Spinal cord (tissue), 10 donors: ENCODE measurements around the gene ABHD14A. TPM values are rescaled to one million over a fixed set of nuclear protein-coding genes. Genes with fewer than 3 reads are reported as not detected.

Experiments
- DNase-seq, 6 donors: peaks; one replicate each; pipeline versions ENCODE4 v3.0.0 to v3.0.0-alpha.2; 2013 to 2015; ENCODE audit warnings: low spot score in 6 of 6, low read depth in 4 of 6
- H3K27ac ChIP-seq: one replicate; pipeline ENCODE4 v1.5.1; 2013; ENCODE audit warnings: low read depth, low read length, control low read depth
- H3K27me3 ChIP-seq: one replicate; pipeline ENCODE4 v1.6.1; 2013; ENCODE audit warnings: low read length; ENCODE audit not compliant: control insufficient read depth, insufficient read depth
- H3K36me3 ChIP-seq: one replicate; pipeline ENCODE4 v1.6.1; 2013; ENCODE audit warnings: low read length; ENCODE audit not compliant: control insufficient read depth, insufficient read depth
- H3K4me1 ChIP-seq: one replicate; pipeline ENCODE4 v1.6.1; 2013; ENCODE audit warnings: low read length; ENCODE audit not compliant: control insufficient read depth, insufficient read depth
- H3K4me3 ChIP-seq: one replicate; pipeline ENCODE4 v1.5.1; 2013; ENCODE audit warnings: low read depth, low read length, control low read depth
- H3K9me3 ChIP-seq: one replicate; pipeline ENCODE4 v1.6.1; 2013; ENCODE audit warnings: low read length; ENCODE audit not compliant: control insufficient read depth, insufficient read depth
- WGBS: methylation state at CpG from one replicate; pipeline ENCODE4 v1.1.5; 2013; ENCODE audit warnings: missing lambda C conversion rate; ENCODE audit not compliant: insufficient coverage; 5-methylcytosine and 5-hydroxymethylcytosine counted together
- polyA plus RNA-seq, 2 donors: library from polyadenylated mRNA; unstranded; fragments of 120-200 nt; gene quantifications; one replicate each; pipeline ENCODE4 v1.2.1, GENCODE V29; 2013; ENCODE audit not compliant: insufficient read length in 2 of 2
- total RNA-seq, 2 donors: library from RNA; depleted of rRNA in 1 of 2; stranded (reverse); fragments of 120-200 nt in 1 of 2; fragments of >200 nt in 1 of 2; gene quantifications; one replicate each; pipeline versions ENCODE4 v1.2.3 to v1.2.4, GENCODE V29; 2013 to 2014
- donor health status: healthy.

The ABHD14A gene
- total and polyA plus RNA-seq, 4 donors = 20.5 to 66.6 (median 58.1) TPM

DNA sequence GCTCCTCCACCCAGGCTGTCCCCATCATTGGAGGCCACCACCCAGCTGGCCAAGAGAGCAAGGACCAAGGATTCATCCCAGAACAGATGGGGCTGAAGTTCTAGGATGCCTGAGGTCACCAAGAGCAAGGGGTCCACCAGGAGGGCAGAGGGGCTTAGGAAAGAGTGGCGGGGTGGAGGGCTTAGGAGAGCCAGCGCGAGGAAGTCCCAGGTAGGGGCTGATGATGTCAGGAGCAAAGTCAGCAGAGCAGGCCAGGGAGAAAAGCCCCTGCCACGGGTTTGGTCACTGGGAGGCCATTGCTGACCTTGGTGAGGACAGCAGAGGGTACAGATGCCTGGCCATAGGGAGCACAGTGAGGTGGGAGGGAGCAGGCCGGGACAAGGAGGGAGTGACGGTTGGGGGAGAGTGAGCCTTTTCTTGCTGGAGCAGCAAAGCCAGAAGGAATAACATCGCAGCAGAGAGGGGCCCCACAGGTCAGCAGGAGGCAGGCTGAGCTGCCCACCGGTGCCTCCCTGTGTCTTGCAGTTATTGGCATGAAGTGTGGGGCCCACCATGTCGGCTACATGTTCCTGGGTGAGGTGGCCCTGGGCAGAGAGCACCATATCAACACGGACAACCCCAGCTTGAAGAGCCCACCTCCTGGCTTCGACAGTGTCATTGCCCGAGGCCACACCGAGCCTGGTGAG is 27.5 kb upstream of the ABHD14A start:
- H3K27ac ChIP-seq = no peak overlapping the region
- H3K36me3 ChIP-seq = peaks cover 44% of the 10 kb centered on the region
- no peaks in the 10 kb centered on the region for H3K9me3 ChIP-seq
- WGBS = 63% methylated on average over 13 of the region's 13 CpGs
- H3K4me1 ChIP-seq = peaks cover 10% of the 10 kb centered on the region
- H3K4me3 ChIP-seq = no peak overlapping the region
- no peaks in the 10 kb centered on the region for H3K27me3 ChIP-seq
- DNase-seq = no peak

GRCh38 chr3:51948016-51948580 is 26.8 kb upstream of the ABHD14A start:
- Histone ChIP-seq H3K27ac (no peak overlapping the region), H3K9me3 (no peaks in the 10 kb centered on the region), H3K4me1 (peaks cover 3% of the 10 kb centered on the region), H3K4me3 (no peak overlapping the region), H3K36me3 (peaks cover 42% of the 10 kb centered on the region), H3K27me3 (no peaks in the 10 kb centered on the region)
- WGBS = 79% methylated on average over 8 of the region's 10 CpGs
- no peak for DNase-seq

GRCh38 chr3:51949121-51949520 is 25.7 kb upstream of the ABHD14A start:
- Histone ChIP-seq H3K9me3 (no peaks in the 10 kb centered on the region), H3K36me3 (peaks cover 35% of the 10 kb centered on the region), H3K27ac (no peak overlapping the region), H3K4me1 (no peaks in the 10 kb centered on the region), H3K4me3 (no peak overlapping the region), H3K27me3 (no peaks in the 10 kb centered on the region)
- WGBS = 96% methylated on average over 5 of the region's 5 CpGs
- no peak for DNase-seq

- no peak overlapping the region for H3K27ac ChIP-seq
- DNase-seq = no peak
- H3K9me3 ChIP-seq = no peaks in the 10 kb centered on the region
- H3K4me3 ChIP-seq = no peak overlapping the region
- 100% methylated on average over 1 of the region's 2 CpGs for WGBS
- H3K27me3 ChIP-seq = no peaks in the 10 kb centered on the region
- peaks cover 22% of the 10 kb centered on the region for H3K36me3 ChIP-seq
- peaks cover 9% of the 10 kb centered on the region for H3K4me1 ChIP-seq
These were observed 24.0 kb upstream of the ABHD14A start for GRCh38 chr3:51950899-51951298.

GRCh38 chr3:51953445-51953844 is 21.4 kb upstream of the ABHD14A start:
- no CpG with 5 or more reads among the region's 3 CpGs for WGBS
- H3K9me3 ChIP-seq = no peaks in the 10 kb centered on the region
- H3K36me3 ChIP-seq = peaks cover 29% of the 10 kb centered on the region
- no peak overlapping the region for H3K4me3 ChIP-seq
- no peak overlapping the region for H3K27ac ChIP-seq
- H3K27me3 ChIP-seq = no peaks in the 10 kb centered on the region
- no peak for DNase-seq
- H3K4me1 ChIP-seq = peaks cover 26% of the 10 kb centered on the region

- H3K36me3 ChIP-seq = peaks cover 34% of the 10 kb centered on the region
- peaks cover 26% of the 10 kb centered on the region for H3K4me1 ChIP-seq
- no peaks in the 10 kb centered on the region for H3K9me3 ChIP-seq
- H3K4me3 ChIP-seq = no peak overlapping the region
- no peak for DNase-seq
- 82% methylated on average over 6 of the region's 6 CpGs for WGBS
- H3K27me3 ChIP-seq = no peaks in the 10 kb centered on the region
- H3K27ac ChIP-seq = no peak overlapping the region
These were observed 20.8 kb upstream of the ABHD14A start for GRCh38 chr3:51954105-51954504.

DNA sequence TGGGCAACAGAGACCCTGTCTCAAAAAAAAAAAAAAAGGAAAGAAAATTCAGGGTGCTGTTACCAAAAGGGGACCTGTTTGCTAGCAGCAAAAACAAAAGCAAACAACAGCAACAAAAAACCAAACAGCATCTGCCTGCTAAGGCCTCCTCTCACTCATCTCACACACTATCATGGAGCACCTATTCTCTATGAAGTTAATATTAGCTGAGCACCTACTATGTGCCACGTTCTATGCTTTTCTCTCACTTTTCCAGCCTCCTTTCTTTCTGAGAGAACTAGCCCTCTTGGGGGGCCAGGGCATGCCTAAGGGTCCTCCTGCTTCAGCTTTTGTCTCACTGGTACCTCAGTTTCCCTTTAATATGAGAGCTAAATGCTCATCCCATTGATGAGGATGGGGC is 20.2 kb upstream of the ABHD14A start:
- Histone ChIP-seq H3K36me3 (peaks cover 38% of the 10 kb centered on the region), H3K4me1 (peaks cover 26% of the 10 kb centered on the region), H3K4me3 (no peak overlapping the region), H3K27me3 (no peaks in the 10 kb centered on the region), H3K27ac (no peak overlapping the region), H3K9me3 (no peaks in the 10 kb centered on the region)
- DNase-seq = no peak
- whole genome bisulfite sequencing = 88% methylated on average over 1 of the region's 1 CpG

DNA sequence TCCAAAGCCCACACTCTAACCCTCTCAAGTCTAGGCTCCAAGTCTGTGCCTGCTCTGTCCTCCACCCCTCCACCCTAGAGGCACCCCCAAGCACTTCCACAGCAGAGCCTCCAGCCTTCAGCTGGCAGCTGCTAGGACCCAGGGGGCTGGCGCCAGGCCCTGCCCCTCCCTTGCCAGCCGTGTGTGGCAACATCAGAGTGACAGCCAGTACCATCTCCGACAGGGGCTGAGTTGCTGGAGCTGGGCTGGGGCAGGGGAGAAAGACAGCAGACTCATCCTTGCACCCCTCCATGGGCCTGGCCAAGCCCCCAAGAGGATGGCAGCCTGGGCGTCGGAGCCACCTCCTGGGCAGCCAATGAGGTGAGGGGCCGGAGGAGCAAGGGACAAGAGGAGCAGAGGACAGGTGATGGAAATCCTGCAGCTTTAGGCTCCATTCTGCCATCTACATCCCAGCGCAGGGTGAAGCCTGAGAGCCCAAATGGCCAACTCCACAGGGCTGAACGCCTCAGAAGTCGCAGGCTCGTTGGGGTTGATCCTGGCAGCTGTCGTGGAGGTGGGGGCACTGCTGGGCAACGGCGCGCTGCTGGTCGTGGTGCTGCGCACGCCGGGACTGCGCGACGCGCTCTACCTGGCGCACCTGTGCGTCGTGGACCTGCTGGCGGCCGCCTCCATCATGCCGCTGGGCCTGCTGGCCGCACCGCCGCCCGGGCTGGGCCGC is 19.5 kb upstream of the ABHD14A start, which contains the start of gene GPR62:
TSS of gene GPR62 (plus strand) at position 207 of the 718 bp plus-strand sequence. CDS start at position 479, 272 bp downstream.
- no peaks in the 10 kb centered on the region for H3K9me3 ChIP-seq
- WGBS = 19% methylated on average over 31 of the region's 33 CpGs
- peaks cover 26% of the 10 kb centered on the region for H3K4me1 ChIP-seq
- H3K36me3 ChIP-seq = peaks cover 44% of the 10 kb centered on the region
- peak within 1 kb of the TSS; percentile 47 for H3K27ac ChIP-seq
- no peaks in the 10 kb centered on the region for H3K27me3 ChIP-seq
- peak in 1 of 6 donors; percentile 42 for DNase-seq
- peak within 1 kb of the TSS; percentile 5 for H3K4me3 ChIP-seq

DNA sequence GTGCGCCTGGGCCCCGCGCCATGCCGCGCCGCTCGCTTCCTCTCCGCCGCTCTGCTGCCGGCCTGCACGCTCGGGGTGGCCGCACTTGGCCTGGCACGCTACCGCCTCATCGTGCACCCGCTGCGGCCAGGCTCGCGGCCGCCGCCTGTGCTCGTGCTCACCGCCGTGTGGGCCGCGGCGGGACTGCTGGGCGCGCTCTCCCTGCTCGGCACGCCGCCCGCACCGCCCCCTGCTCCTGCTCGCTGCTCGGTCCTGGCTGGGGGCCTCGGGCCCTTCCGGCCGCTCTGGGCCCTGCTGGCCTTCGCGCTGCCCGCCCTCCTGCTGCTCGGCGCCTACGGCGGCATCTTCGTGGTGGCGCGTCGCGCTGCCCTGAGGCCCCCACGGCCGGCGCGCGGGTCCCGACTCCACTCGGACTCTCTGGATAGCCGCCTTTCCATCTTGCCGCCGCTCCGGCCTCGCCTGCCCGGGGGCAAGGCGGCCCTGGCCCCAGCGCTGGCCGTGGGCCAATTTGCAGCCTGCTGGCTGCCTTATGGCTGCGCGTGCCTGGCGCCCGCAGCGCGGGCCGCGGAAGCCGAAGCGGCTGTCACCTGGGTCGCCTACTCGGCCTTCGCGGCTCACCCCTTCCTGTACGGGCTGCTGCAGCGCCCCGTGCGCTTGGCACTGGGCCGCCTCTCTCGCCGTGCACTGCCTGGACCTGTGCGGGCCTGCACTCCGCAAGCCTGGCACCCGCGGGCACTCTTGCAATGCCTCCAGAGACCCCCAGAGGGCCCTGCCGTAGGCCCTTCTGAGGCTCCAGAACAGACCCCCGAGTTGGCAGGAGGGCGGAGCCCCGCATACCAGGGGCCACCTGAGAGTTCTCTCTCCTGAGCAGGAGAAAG is 18.7 kb upstream of the ABHD14A start:
- DNase-seq = peak in 2 of 6 donors; percentile 75 to 83
- peak overlapping the region; percentile 47 for H3K27ac ChIP-seq
- peaks cover 29% of the 10 kb centered on the region for H3K4me1 ChIP-seq
- WGBS = 2% methylated on average over 97 of the region's 97 CpGs
- peaks cover 52% of the 10 kb centered on the region for H3K36me3 ChIP-seq
- H3K27me3 ChIP-seq = no peaks in the 10 kb centered on the region
- peak overlapping the region; percentile 5 for H3K4me3 ChIP-seq
- H3K9me3 ChIP-seq = no peaks in the 10 kb centered on the region
